Measurements from ENCODE around the gene DENND5A.

DNA sequence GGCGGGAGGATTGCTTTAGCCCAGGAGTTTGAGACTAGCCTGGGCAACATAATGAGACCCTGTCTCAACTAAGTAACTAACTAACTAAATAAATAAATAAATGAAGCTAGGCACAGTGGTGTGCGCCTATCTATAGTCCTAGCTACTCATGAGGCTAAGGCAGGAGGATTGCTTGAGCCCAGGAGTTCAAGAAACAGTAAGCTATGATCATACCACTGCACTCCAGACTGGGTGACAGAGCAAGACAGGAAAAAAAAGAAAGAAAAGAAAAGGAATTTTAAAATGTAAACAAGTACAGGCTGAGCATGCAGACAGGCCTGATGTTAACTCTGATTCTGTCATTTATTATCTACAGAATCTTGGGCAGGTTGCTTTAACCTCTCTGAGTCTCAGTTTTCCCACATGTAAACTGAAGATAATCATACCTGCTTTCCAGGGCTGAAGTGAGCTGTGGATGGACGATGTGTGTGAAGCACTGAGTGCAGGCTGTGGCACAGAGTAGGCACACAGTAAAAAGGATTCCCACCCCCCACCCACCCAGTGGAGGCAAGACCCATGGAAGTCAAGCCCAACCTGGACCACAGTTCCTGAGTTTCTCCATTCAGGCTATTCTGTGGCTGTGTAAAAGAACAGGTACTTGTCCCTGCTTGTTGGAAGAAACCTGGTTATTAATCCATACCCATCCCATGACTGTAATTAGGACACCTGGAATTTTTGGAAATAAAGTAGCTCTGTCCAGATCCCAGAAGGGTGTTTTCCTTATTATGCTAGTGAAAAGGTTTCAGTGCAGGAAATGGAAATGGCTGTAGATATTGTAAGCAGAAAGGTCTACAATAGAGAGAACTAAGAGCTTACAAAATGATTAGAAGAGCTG lies 155.1 kb downstream of the DENND5A start:
- TF ChIP-seq ZZZ3 (IDR thresholded peaks at IDR 0.05) (no peak), PRMT5 (CRISPR knock-in tag; IDR thresholded peaks at IDR 0.05) (no peak), POLR2A (conservative IDR thresholded peaks at IDR 0.05) (no peak), POLR2AphosphoS5 (IDR thresholded peaks at IDR 0.05; ENCODE audit: control insufficient read depth, insufficient read depth, low read depth, low read length) (no peak), IRF1 (CRISPR knock-in tag; IDR thresholded peaks at IDR 0.05; ENCODE audit: borderline replicate concordance) (no peak), ZNF639 (CRISPR knock-in tag; conservative IDR thresholded peaks at IDR 0.05 in 1 of 2, IDR thresholded peaks at IDR 0.05 in 1 of 2) (no peak), EZH2 (IDR thresholded peaks at IDR 0.05; ENCODE audit: borderline replicate concordance, low read depth, low read length) (no peak), CTCF (IDR thresholded peaks at IDR 0.05 in 2 of 3, conservative IDR thresholded peaks at IDR 0.05 in 1 of 3; ENCODE audit: insufficient read depth in 2 of 3, low read depth in 1 of 3, low read length in 3 of 3) (no peak), FOXM1 (IDR thresholded peaks at IDR 0.05; ENCODE audit: low read depth) (no peak), FOXM1 (CRISPR knock-in tag; IDR thresholded peaks at IDR 0.05; ENCODE audit: low read depth) (no peak), NFATC3 (IDR thresholded peaks at IDR 0.05) (no peak), SREBF2 (CRISPR knock-in tag; IDR thresholded peaks at IDR 0.05) (no peak)
- TF ChIP-seq, protein P1, sequence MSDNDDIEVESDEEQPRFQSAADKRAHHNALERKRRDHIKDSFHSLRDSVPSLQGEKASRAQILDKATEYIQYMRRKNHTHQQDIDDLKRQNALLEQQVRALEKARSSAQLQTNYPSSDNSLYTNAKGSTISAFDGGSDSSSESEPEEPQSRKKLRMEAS (CRISPR knock-in tag; IDR thresholded peaks at IDR 0.05) = no peak
- TF ChIP-seq, protein P2, sequence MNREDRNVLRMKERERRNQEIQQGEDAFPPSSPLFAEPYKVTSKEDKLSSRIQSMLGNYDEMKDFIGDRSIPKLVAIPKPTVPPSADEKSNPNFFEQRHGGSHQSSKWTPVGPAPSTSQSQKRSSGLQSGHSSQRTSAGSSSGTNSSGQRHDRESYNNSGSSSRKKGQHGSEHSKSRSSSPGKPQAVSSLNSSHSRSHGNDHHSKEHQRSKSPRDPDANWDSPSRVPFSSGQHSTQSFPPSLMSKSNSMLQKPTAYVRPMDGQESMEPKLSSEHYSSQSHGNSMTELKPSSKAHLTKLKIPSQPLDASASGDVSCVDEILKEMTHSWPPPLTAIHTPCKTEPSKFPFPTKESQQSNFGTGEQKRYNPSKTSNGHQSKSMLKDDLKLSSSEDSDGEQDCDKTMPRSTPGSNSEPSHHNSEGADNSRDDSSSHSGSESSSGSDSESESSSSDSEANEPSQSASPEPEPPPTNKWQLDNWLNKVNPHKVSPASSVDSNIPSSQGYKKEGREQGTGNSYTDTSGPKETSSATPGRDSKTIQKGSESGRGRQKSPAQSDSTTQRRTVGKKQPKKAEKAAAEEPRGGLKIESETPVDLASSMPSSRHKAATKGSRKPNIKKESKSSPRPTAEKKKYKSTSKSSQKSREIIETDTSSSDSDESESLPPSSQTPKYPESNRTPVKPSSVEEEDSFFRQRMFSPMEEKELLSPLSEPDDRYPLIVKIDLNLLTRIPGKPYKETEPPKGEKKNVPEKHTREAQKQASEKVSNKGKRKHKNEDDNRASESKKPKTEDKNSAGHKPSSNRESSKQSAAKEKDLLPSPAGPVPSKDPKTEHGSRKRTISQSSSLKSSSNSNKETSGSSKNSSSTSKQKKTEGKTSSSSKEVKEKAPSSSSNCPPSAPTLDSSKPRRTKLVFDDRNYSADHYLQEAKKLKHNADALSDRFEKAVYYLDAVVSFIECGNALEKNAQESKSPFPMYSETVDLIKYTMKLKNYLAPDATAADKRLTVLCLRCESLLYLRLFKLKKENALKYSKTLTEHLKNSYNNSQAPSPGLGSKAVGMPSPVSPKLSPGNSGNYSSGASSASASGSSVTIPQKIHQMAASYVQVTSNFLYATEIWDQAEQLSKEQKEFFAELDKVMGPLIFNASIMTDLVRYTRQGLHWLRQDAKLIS (CRISPR knock-in tag; IDR thresholded peaks at IDR 0.05) = no peak
